GM12892 (cell line): ENCODE measurements around the gene SH2D3A.

Source experiments
- POLR2A ChIP-seq: IDR thresholded peaks from 2 replicates; pipeline ENCODE4 v1.6.1; 2011; ENCODE audit warnings: low read depth, low read length, control low read depth
- POLR2AphosphoS5 ChIP-seq: IDR thresholded peaks from 2 replicates; pipeline ENCODE4 v1.6.1; 2011; ENCODE audit warnings: low read depth, low read length, control low read depth

- no peak for TF ChIP-seq POLR2A
- TF ChIP-seq POLR2AphosphoS5: no peak
Measured at GRCh38 chr19:6739390-6739882, 27.8 kb downstream of the SH2D3A start, which contains the start of gene TRIP10.
